ENCODE data around the gene VAMP5. TPM values are rescaled to one million over a fixed set of nuclear protein-coding genes. Genes with fewer than 3 reads are reported as not detected.

The VAMP5 gene, protein sequence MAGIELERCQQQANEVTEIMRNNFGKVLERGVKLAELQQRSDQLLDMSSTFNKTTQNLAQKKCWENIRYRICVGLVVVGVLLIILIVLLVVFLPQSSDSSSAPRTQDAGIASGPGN
- total RNA-seq (ENCODE audit: unreplicated experiment): 296 TPM
- long read RNA-seq, transcript VAMP5-201 (3 exons, 689 nt): major isoform, 134 of 165 reads
- long read RNA-seq, partial matches to known transcripts: 0 of 165 reads
- long read RNA-seq, other reads (novel, unspliced or antisense): 27 of 165 reads

DNA sequence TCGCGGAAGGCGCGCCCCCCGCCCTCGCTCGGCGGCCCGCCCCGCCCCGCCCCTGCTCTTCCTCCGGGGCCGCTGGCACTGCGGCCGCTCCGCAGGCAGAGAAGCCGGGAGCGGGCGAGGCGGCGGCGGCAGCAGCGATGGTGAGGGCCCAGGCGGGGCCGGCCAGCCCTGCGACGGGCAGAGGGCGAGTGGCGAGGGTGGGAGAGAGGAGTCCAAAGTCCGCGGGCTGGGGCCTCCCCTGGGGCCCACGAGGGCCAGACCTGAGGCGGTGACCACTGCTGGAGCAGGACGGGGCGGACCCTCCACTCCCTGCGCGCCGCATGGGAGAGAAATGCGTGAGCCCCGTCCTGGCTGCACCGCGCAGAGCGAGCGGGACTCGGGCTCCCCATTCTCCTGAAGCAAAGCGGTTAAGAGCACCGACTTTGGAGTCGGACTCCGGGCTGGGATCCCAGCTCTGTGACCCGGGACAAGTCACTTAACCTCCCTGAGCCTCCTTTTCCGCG lies at the start of gene VAMP5:
Gene VAMP5, plus strand, starts transcription at position 78 of the 503 bp plus-strand sequence. Its CDS starts 60 bp downstream, at position 138.
- TF ChIP-seq, protein P1, sequence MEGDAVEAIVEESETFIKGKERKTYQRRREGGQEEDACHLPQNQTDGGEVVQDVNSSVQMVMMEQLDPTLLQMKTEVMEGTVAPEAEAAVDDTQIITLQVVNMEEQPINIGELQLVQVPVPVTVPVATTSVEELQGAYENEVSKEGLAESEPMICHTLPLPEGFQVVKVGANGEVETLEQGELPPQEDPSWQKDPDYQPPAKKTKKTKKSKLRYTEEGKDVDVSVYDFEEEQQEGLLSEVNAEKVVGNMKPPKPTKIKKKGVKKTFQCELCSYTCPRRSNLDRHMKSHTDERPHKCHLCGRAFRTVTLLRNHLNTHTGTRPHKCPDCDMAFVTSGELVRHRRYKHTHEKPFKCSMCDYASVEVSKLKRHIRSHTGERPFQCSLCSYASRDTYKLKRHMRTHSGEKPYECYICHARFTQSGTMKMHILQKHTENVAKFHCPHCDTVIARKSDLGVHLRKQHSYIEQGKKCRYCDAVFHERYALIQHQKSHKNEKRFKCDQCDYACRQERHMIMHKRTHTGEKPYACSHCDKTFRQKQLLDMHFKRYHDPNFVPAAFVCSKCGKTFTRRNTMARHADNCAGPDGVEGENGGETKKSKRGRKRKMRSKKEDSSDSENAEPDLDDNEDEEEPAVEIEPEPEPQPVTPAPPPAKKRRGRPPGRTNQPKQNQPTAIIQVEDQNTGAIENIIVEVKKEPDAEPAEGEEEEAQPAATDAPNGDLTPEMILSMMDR (IDR thresholded peaks at IDR 0.05; ENCODE audit: unreplicated experiment): no peak
- H3K4me3 Mint-ChIP-seq (ENCODE audit: unreplicated experiment): peak within 1 kb of the TSS; percentile 88
- H3K4me1 Mint-ChIP-seq (ENCODE audit: unreplicated experiment): peaks cover 76% of the 10 kb centered on the region
- peaks cover 12% of the 10 kb centered on the region for H3K27me3 Mint-ChIP-seq (ENCODE audit: unreplicated experiment)
- no peaks in the 10 kb centered on the region for H3K9me3 Mint-ChIP-seq (ENCODE audit: unreplicated experiment)
- peak within 1 kb of the TSS; percentile 94 for H3K27ac Mint-ChIP-seq (ENCODE audit: unreplicated experiment)
- peaks cover 21% of the 10 kb centered on the region for H3K36me3 Mint-ChIP-seq (ENCODE audit: low read depth, unreplicated experiment)
- DNase-seq (ENCODE audit: low spot score): peak; percentile 37

DNA sequence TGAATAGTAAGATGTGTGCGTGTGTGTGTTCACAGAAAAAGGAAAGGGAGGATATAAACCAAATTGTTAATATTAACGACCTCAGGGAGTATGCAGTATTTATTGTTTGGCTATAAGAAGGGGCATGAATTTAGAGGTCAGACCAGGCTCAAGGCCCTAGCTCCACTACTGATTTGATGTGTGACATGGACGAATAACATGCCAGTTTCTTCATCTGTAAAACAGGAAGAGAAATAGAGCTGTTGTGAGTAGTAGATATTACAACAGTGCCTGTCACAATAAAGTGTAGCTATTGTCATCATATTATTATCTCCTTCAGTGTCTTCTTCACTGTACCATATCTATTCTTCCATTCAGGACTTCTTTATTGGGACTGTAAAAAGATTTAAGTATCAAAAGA lies 49.4 kb upstream of the VAMP5 start:
- peaks cover 17% of the 10 kb centered on the region for H3K4me1 Mint-ChIP-seq (ENCODE audit: unreplicated experiment)
- H3K9me3 Mint-ChIP-seq (ENCODE audit: unreplicated experiment): no peaks in the 10 kb centered on the region
- H3K27ac Mint-ChIP-seq (ENCODE audit: unreplicated experiment): no peak overlapping the region
- TF ChIP-seq, protein P1 (IDR thresholded peaks at IDR 0.05; ENCODE audit: unreplicated experiment): no peak
- H3K4me3 Mint-ChIP-seq (ENCODE audit: unreplicated experiment): no peak overlapping the region
- no peaks in the 10 kb centered on the region for H3K36me3 Mint-ChIP-seq (ENCODE audit: low read depth, unreplicated experiment)
- no peak for DNase-seq (ENCODE audit: low spot score)
- H3K27me3 Mint-ChIP-seq (ENCODE audit: unreplicated experiment): peaks cover 13% of the 10 kb centered on the region

GRCh38 chr2:85536479-85536878 lies 47.8 kb upstream of the VAMP5 start:
- TF ChIP-seq, protein P1 (IDR thresholded peaks at IDR 0.05; ENCODE audit: unreplicated experiment): no peak
- H3K36me3 Mint-ChIP-seq (ENCODE audit: low read depth, unreplicated experiment): peaks cover 14% of the 10 kb centered on the region
- no peak for DNase-seq (ENCODE audit: low spot score)
- no peak overlapping the region for H3K4me3 Mint-ChIP-seq (ENCODE audit: unreplicated experiment)
- peaks cover 16% of the 10 kb centered on the region for H3K27me3 Mint-ChIP-seq (ENCODE audit: unreplicated experiment)
- H3K4me1 Mint-ChIP-seq (ENCODE audit: unreplicated experiment): peaks cover 33% of the 10 kb centered on the region
- H3K9me3 Mint-ChIP-seq (ENCODE audit: unreplicated experiment): no peaks in the 10 kb centered on the region
- H3K27ac Mint-ChIP-seq (ENCODE audit: unreplicated experiment): no peak overlapping the region

GRCh38 chr2:85537600-85538506 lies 46.4 kb upstream of the VAMP5 start:
- Mint-ChIP-seq H3K4me1 (ENCODE audit: unreplicated experiment) (peaks cover 46% of the 10 kb centered on the region), H3K9me3 (ENCODE audit: unreplicated experiment) (no peaks in the 10 kb centered on the region), H3K27me3 (ENCODE audit: unreplicated experiment) (peaks cover 14% of the 10 kb centered on the region), H3K36me3 (ENCODE audit: low read depth, unreplicated experiment) (peaks cover 28% of the 10 kb centered on the region), H3K27ac (ENCODE audit: unreplicated experiment) (peak overlapping the region; percentile 98), H3K4me3 (ENCODE audit: unreplicated experiment) (peak overlapping the region; percentile 94)
- DNase-seq (ENCODE audit: low spot score): peak; percentile 45
- TF ChIP-seq, protein P1 (IDR thresholded peaks at IDR 0.05; ENCODE audit: unreplicated experiment): no peak

Measured in endothelial cell (in vitro differentiated cells).